Endothelial cell of umbilical vein (primary cell): Measurements from ENCODE around the gene STOML3. TPM values are rescaled to one million over a fixed set of nuclear protein-coding genes. Genes with fewer than 3 reads are reported as not detected.

Experiments used
- BruUV-seq: library from RNA; stranded (reverse); fragments of 400-500 nt; replicated peaks from 2 replicates; lab custom pipeline; 2021; lab: Mats Ljungman, UMichigan
- CTCF ChIA-PET: fragments of 300-600, 350-600 bp; sonication (Branson Sonifier 250); formaldehyde crosslinking; loops from one replicate; lab custom pipeline; 2021; ENCODE audit warnings: antibody characterized with exemption, inconsistent platforms; lab: Charles Lee
- POLR2A ChIA-PET: fragments of 300-600, 350-600 bp; sonication (Branson Sonifier 250); formaldehyde crosslinking; loops from one replicate; lab custom pipeline; 2021; ENCODE audit warnings: antibody characterized with exemption, inconsistent platforms; lab: Charles Lee
- DNase-seq: peaks from one replicate; pipeline ENCODE4 v3.0.0-alpha.2; 2011; ENCODE audit warnings: low read depth, low spot score
- FAIRE-seq: peaks from 2 replicates; lab custom pipeline; 2011; peaks lifted over from hg19 to GRCh38; lab: Jason Lieb, UNC
- H2AFZ ChIP-seq: 2 replicates; pipeline ENCODE4 v1.6.0; 2012; ENCODE audit warnings: low read depth, low read length, control low read depth, inconsistent platforms
- H3K27ac ChIP-seq: 2 replicates; pipeline ENCODE4 v1.5.1; 2011; ENCODE audit warnings: low read depth, mild to moderate bottlenecking, control low read depth, low read length, moderate library complexity; ENCODE audit not compliant: insufficient read depth
- H3K27me3 ChIP-seq, 2 experiments: 2 replicates each; pipeline versions ENCODE4 v1.6.0 to v1.6.1; 2011; ENCODE audit warnings: low read length in 2 of 2, mixed read lengths in 1 of 2; ENCODE audit not compliant: control insufficient read depth in 2 of 2, insufficient read depth in 2 of 2
- H3K36me3 ChIP-seq, 2 experiments: 2 replicates in 1 of 2; 3 replicates in 1 of 2; pipeline ENCODE4 v1.5.1; 2011; ENCODE audit warnings: low read length in 2 of 2, mild to moderate bottlenecking in 1 of 2, moderate library complexity in 1 of 2; ENCODE audit not compliant: control insufficient read depth in 2 of 2, insufficient read depth in 2 of 2; ENCODE audit errors: extremely low read depth in 1 of 2
- H3K4me1 ChIP-seq: 3 replicates; pipeline ENCODE4 v1.5.1; 2011; ENCODE audit warnings: mild to moderate bottlenecking, low read length; ENCODE audit not compliant: control insufficient read depth, insufficient read depth; ENCODE audit errors: extremely low read depth
- H3K4me2 ChIP-seq: 2 replicates; pipeline ENCODE4 v1.6.1; 2011; ENCODE audit warnings: low read length, control low read depth, mixed read lengths; ENCODE audit not compliant: insufficient read depth
- H3K4me3 ChIP-seq, 3 experiments: fragments of 200-600 bp in 1 of 3; sonication (generic), shearing (Covaris generic) in 1 of 3; replicated peaks in 1 of 3; 2 replicates each; pipeline ENCODE4 v1.5.1; 2011 to 2016; ENCODE audit warnings: control low read depth in 3 of 3, low read length in 3 of 3, mild to moderate bottlenecking in 2 of 3, inconsistent platforms in 1 of 3, low read depth in 1 of 3, moderate library complexity in 1 of 3; ENCODE audit not compliant: insufficient read depth in 1 of 3
- H3K79me2 ChIP-seq: 2 replicates; pipeline ENCODE4 v1.6.0; 2012; ENCODE audit warnings: low read length, inconsistent platforms; ENCODE audit not compliant: control insufficient read depth, insufficient read depth
- H3K9ac ChIP-seq: replicated peaks from 2 replicates; pipeline ENCODE3; 2011; ENCODE audit warnings: low read length, control low read depth; ENCODE audit not compliant: insufficient read depth; ENCODE audit errors: extremely low read depth
- H3K9me1 ChIP-seq: replicated peaks from 3 replicates; pipeline ENCODE4 v1.6.0; 2011; ENCODE audit warnings: mild to moderate bottlenecking, low read length; ENCODE audit not compliant: control insufficient read depth, insufficient read depth; ENCODE audit errors: extremely low read depth
- H3K9me3 ChIP-seq: replicated peaks from 2 replicates; pipeline ENCODE4 v1.5.1; 2012; ENCODE audit warnings: low read length, inconsistent platforms; ENCODE audit not compliant: control insufficient read depth, insufficient read depth
- H4K20me1 ChIP-seq: replicated peaks from 2 replicates; pipeline ENCODE3; 2011; ENCODE audit warnings: mild to moderate bottlenecking, low read length; ENCODE audit not compliant: control insufficient read depth, insufficient read depth; ENCODE audit errors: extremely low read depth
- CTCF ChIP-seq, 2 donors: IDR thresholded peaks; 1 replicate in 1 of 2; 2 replicates in 1 of 2; pipeline ENCODE4 v1.5.1; 2011; ENCODE audit warnings: low read length in 2 of 2, mild to moderate bottlenecking in 2 of 2, moderate library complexity in 2 of 2, control low read depth in 1 of 2, inconsistent platforms in 1 of 2, low read depth in 1 of 2; ENCODE audit not compliant: insufficient read depth in 1 of 2; ENCODE audit errors: extremely low read depth in 1 of 2
- EZH2 ChIP-seq: IDR thresholded peaks from 2 replicates; pipeline ENCODE4 v1.6.1; 2012; ENCODE audit warnings: borderline replicate concordance, low read depth, mild to moderate bottlenecking, moderate library complexity, low read length, inconsistent platforms; ENCODE audit not compliant: severe bottlenecking
- FOS ChIP-seq: IDR thresholded peaks from 2 replicates; pipeline ENCODE4 v1.6.1; 2011; ENCODE audit warnings: mild to moderate bottlenecking, low read length, moderate library complexity, borderline replicate concordance; ENCODE audit not compliant: insufficient read depth
- GATA2 ChIP-seq: IDR thresholded peaks from 2 replicates; pipeline ENCODE4 v1.7.0; 2011; ENCODE audit warnings: low read depth, mild to moderate bottlenecking, moderate library complexity, mixed read lengths, low read length; ENCODE audit not compliant: insufficient read length, insufficient read depth
- JUN ChIP-seq: IDR thresholded peaks from 2 replicates; pipeline ENCODE4 v1.6.1; 2011; ENCODE audit warnings: borderline replicate concordance, low read depth; ENCODE audit not compliant: insufficient read length, insufficient read depth
- MAX ChIP-seq: IDR thresholded peaks from 2 replicates; pipeline ENCODE4 v1.6.1; 2011; ENCODE audit not compliant: insufficient read depth, insufficient read length
- MYC ChIP-seq: IDR thresholded peaks from one replicate; pipeline ENCODE4 v1.6.1; 2011; ENCODE audit warnings: mild to moderate bottlenecking, low read depth, low read length
- POLR2A ChIP-seq: IDR thresholded peaks from 2 replicates; pipeline ENCODE4 v1.6.1; 2012; ENCODE audit warnings: low read depth, mild to moderate bottlenecking, control low read depth, low read length
- POLR2AphosphoS5 ChIP-seq: IDR thresholded peaks from 2 replicates; pipeline ENCODE4 v1.6.1; 2012; ENCODE audit warnings: low read depth, mild to moderate bottlenecking, control low read depth, low read length, moderate library complexity; ENCODE audit not compliant: insufficient read depth
- dilution Hi-C: fragments of 300-500 bp; cut with MboI; formaldehyde crosslinking; loops from one replicate; pipeline ENCODE4 v1.15.0; 2019; ENCODE audit warnings: low sequenced_read_pairs; ENCODE audit not compliant: extremely low pct_ligation_motif_present
- intact Hi-C: fragments of 100-400 bp; cut with micrococcal nuclease; formaldehyde crosslinking; loops from one replicate; pipeline ENCODE4 v1.10.0; 2022
- polyA plus RNA-seq, 4 experiments: library from polyadenylated mRNA; depleted of rRNA in 3 of 4; stranded (reverse) in 3 of 4; unstranded in 1 of 4; fragments of >200 nt; gene quantifications; 2 replicates each; pipeline versions ENCODE4 v1.2.1 to v1.2.3, GENCODE V29; 2011 to 2012; ENCODE audit warnings: missing spikeins in 1 of 4
- total RNA-seq: library from RNA; stranded (reverse); gene quantifications from 2 replicates; pipeline ENCODE4 v1.2.3, GENCODE V29; 2021

Gene STOML3
- total and polyA plus RNA-seq, 2 donors (not counting 3 experiments of a cell fraction or from before 2014, with no cell fraction given): not detected

- Histone ChIP-seq H3K9me1 (no peaks in the 10 kb centered on the region), H3K27me3 (peaks cover 5% of the 10 kb centered on the region in 2 experiments), H2AFZ (no peak overlapping the region), H3K4me3 (no peak overlapping the region), H3K36me3 (no peaks in the 10 kb centered on the region), H3K79me2 (no peaks in the 10 kb centered on the region), H4K20me1 (no peaks in the 10 kb centered on the region), H3K4me2 (no peak overlapping the region), H3K9ac (no peak overlapping the region), H3K9me3 (no peaks in the 10 kb centered on the region), H3K27ac (no peak overlapping the region), H3K4me1 (no peaks in the 10 kb centered on the region)
- FAIRE-seq: no peak
- TF ChIP-seq POLR2A (no peak), MYC (no peak), EZH2 (no peak), MAX (no peak), CTCF (IDR thresholded peaks at IDR 0.05; ENCODE audit: extremely low read depth in 1 of 2, insufficient read depth in 1 of 2, low read depth in 1 of 2, low read length in 2 of 2) (no peak), POLR2AphosphoS5 (no peak), JUN (no peak), GATA2 (no peak), FOS (no peak)
- intact Hi-C loops: no loop called here
- DNase-seq: no peak
- POLR2A ChIA-PET: no interaction called here
- CTCF ChIA-PET: no interaction called here
- BruUV-seq: no TSS peak
- dilution Hi-C loops: no loop called here
Measured at GRCh38 chr13:38969187-38969586, 21.4 kb downstream of the STOML3 start.
